ENCODE measurements around the gene ADGRE2. TPM values are rescaled to one million over a fixed set of nuclear protein-coding genes. Genes with fewer than 3 reads are reported as not detected.
A peak's percentile ranks its signal among the peaks of the same experiment; 100 is the strongest.
"Not testable (repeated sequence)": the region's sequence is repeated elsewhere in the genome, so short reads cannot be mapped to it uniquely, and the experiment has no call there.

Gene ADGRE2
- total and polyA plus RNA-seq, 8 donors: 0.35 to 32.0 (median 0.66) TPM

DNA sequence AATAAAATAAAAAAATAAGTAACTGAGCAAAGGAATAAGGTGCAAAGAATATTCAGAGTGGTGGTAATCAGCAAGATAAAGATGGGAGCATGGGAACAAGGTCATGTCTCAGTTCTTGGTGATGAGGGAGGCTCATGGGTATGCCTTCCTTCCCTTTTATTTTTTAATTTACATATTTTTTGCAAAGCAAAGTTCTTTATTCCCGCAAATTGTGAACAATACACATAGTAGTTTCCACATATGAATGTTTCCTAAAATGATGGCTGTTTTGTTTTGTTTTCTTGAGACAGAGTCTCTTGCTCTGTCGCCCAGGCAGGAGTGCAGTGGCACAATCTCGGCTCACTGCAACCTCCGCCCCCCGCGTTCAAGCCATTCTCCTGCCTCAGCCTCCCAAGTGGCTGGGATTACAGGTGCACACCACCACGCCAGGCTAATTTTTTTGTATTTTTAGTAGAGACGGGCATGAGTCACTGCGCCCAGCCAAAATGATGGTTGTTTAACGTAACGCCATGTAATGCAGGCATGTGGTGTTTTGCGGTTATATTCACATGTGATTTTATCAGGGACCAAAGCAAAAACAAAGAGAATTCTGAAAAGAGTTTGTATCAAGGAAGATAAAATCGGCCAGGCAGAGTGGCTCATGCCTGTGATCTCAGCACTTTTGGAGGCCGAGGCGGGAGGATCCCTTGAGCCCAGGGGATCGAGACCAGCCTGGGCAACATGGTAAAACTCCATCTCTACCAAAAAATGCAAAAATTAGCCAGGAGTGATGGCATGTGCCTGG is 4.5 kb upstream of the ADGRE2 start:
- Histone ChIP-seq H3K9me3 (no peaks in the 10 kb centered on the region), H3K27ac (peak overlapping the region in 1 of 2 donors; percentile 85), H3K4me1 (peaks cover 0 to 54% of the 10 kb centered on the region in 2 donors), H3K4me3 (no peak overlapping the region), H3K27me3 (peaks cover 0 to 64% of the 10 kb centered on the region in 2 donors), H3K36me3 (no peaks in the 10 kb centered on the region)
- no peak for ATAC-seq
- TF ChIP-seq CTCF (IDR thresholded peaks at IDR 0.05): no peak
- no peak for DNase-seq
- intact Hi-C loops (cut with DNase I): loop anchor here in 1 of 2 donors (10.0 kb wide), 1 partner anchor 112 kb away; no protein-coding TSS in a partner anchor

DNA sequence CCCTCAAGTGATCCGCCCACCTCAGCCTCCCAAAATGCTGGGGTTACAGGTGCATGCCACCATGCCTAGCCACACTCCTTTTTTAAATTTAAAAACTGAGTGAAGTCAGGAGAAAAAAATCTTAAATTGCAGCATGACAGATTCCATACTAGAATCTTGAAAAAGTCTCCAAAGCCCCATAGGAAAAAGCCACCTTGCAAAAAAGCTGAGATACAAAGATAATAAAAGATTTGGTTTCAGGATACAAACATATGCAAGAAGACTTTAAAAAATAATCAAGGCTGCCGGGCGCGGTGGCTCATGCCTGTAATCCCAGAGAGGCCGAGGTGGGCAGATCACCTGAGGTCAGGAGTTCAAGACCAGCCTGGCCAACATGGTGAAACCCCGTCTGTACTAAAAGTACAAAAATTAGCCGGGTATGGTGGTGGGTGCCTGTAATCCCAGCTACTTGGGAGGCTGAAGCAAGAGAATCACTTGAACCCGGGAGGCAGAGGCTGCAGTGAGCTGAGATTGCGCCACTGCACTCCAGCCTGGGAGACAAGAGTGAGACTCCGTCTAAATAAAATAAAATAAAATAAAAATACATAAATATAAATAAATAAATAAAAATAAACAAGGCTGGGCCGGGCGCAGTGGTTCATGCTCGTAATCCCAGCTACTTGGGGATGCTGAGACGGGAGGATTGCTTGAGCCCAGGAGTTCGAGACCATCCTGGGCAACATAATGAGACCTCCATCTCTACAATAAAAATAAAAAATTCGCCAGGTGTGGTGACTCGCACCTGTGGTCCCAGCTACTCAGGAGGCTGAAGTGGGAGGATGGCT is 3.6 kb upstream of the ADGRE2 start:
- not testable (repeated sequence) for H3K27ac ChIP-seq, H3K4me3 ChIP-seq, DNase-seq, H3K36me3 ChIP-seq, ATAC-seq, H3K9me3 ChIP-seq
- intact Hi-C loops (cut with DNase I): loop anchor here in 1 of 2 donors (10.0 kb wide), 1 partner anchor 113 kb away; no protein-coding TSS in a partner anchor
- Histone ChIP-seq H3K4me1 (peaks cover 0 to 49% of the 10 kb centered on the region in 2 donors), H3K27me3 (peaks cover 0 to 73% of the 10 kb centered on the region in 2 donors)

DNA sequence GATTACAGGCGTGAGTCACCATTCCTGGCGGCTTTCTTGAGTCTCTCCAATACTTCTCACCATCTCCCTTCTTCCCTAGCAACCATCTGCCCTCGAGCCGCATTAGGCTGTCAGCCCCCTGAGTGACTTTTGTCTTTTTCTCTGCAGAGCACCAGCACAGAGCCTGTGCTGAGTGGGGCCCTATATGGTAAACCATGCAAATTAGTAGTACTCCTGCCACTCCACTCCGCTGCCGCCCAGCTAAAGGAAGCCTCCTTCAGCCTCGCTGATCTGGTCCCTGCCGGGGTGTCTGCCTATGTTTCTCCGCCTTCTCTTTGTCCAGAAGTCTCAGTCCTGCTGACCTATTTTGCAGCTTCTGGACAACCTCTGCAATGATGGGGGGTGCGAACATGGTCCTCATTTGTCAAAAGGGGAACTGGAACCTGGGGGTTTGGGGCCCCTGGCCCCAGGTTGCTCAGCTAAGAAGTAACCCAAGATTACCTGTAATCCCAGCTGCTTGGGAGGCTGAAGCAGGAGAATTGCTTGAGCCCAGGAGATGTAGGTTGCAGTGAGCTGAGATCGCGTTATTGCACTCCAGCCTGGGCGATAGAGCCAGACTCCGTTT is 2.4 kb upstream of the ADGRE2 start:
- not testable (repeated sequence) for H3K9me3 ChIP-seq, ATAC-seq, DNase-seq, H3K27ac ChIP-seq, H3K36me3 ChIP-seq, H3K4me3 ChIP-seq
- Histone ChIP-seq H3K27me3 (peaks cover 0 to 77% of the 10 kb centered on the region in 2 donors), H3K4me1 (peaks cover 0 to 38% of the 10 kb centered on the region in 2 donors)
- intact Hi-C loops (cut with DNase I): loop anchor here in 1 of 2 donors (10.0 kb wide), 1 partner anchor 114 kb away; no protein-coding TSS in a partner anchor

- ATAC-seq: no peak
- Histone ChIP-seq H3K4me3 (no peak overlapping the region), H3K36me3 (no peaks in the 10 kb centered on the region), H3K27ac (no peak overlapping the region), H3K27me3 (peaks cover 0 to 86% of the 10 kb centered on the region in 2 donors), H3K4me1 (peaks cover 0 to 35% of the 10 kb centered on the region in 2 donors), H3K9me3 (no peaks in the 10 kb centered on the region)
- no peak for TF ChIP-seq CTCF (IDR thresholded peaks at IDR 0.05)
- no peak for DNase-seq
- intact Hi-C loops (cut with DNase I): no loop called here
These were observed 791 bp upstream of the ADGRE2 start for GRCh38 chr19:14779151-14779550.

GRCh38 chr19:14777645-14778044 is 715 bp downstream of the ADGRE2 start:
- DNase-seq; H3K4me3 ChIP-seq; H3K9me3 ChIP-seq; ATAC-seq; H3K27ac ChIP-seq; intact Hi-C loops (cut with DNase I): not testable (repeated sequence)
- peaks cover 0 to 22% of the 10 kb centered on the region in 2 donors for H3K4me1 ChIP-seq
- H3K27me3 ChIP-seq: peaks cover 0 to 83% of the 10 kb centered on the region in 2 donors
- H3K36me3 ChIP-seq: peaks cover 0 to 11% of the 10 kb centered on the region in 2 donors

DNA sequence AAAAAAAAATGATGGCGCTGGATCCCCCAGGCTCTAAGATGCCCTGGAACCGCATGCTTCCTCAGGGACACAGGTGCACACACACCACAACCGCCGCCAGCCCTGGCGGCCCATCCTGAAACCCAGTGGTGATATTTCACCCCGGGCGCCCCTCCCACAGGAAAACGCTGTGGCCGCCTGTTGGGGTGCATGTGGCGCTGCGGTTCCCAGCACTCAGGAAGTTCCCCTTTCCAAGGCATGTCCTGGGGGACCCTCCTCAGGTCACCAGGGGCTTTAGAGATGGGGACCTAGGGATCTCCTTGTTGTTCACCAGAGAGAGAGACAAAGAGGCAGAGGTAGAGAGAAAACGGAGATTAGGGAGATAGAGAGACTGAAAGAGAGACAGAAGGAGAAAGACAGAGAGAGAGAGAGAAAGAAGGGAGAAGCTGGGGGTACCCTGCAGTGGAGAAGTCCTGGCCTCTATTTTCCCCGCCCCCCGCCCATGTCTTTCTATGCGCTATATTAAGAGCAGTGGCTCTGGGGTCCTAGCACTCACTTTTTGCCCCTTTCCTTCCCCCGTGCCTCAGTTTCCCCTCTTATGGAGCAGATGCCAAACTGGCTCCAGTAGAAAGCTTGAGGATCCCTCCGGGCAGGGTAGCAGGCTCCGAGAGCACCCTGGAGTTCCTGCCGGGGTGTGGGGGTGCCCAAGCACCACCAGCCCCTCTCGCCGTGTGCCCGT is 2.3 kb downstream of the ADGRE2 start:
- no peak for TF ChIP-seq CTCF (IDR thresholded peaks at IDR 0.05)
- peak in 2 of 4 donors; percentile 64 to 93 for DNase-seq
- H3K27ac ChIP-seq: peak overlapping the region in 1 of 2 donors; percentile 83
- peak overlapping the region; percentile 15 to 66 for H3K4me3 ChIP-seq
- peaks cover 0 to 20% of the 10 kb centered on the region in 2 donors for H3K4me1 ChIP-seq
- intact Hi-C loops (cut with DNase I): no loop called here
- peak; percentile 47 for ATAC-seq
- H3K9me3 ChIP-seq: no peaks in the 10 kb centered on the region
- H3K27me3 ChIP-seq: peaks cover 0 to 73% of the 10 kb centered on the region in 2 donors
- H3K36me3 ChIP-seq: peaks cover 0 to 27% of the 10 kb centered on the region in 2 donors

DNA sequence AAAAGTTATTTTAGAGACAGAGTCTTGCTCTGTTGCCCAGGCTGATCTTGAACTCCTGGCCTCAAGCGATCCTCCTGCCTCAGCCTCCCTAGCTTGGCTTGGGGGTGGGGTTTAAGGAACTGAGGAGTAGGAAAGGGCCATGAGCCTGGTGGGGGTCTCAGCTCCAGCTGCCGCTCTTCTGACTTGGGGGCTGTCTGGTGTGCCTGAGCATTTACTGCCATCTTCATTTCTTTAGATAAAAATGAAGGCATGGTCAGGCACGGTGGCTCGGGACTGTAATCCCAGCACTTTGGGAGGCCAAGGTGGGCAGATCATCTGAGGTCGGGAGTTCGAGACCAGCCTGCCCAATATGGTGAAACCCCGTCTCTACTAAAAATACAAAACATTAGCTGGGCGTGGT is 3.0 kb downstream of the ADGRE2 start:
- intact Hi-C loops (cut with DNase I); DNase-seq; H3K9me3 ChIP-seq; ATAC-seq: not testable (repeated sequence)
- H3K36me3 ChIP-seq: peaks cover 0 to 34% of the 10 kb centered on the region in 2 donors
- H3K27ac ChIP-seq: peak overlapping the region in 1 of 2 donors; percentile 83
- H3K4me3 ChIP-seq: peak overlapping the region in 1 of 2 donors; percentile 66
- H3K27me3 ChIP-seq: peaks cover 0 to 67% of the 10 kb centered on the region in 2 donors
- H3K4me1 ChIP-seq: peaks cover 0 to 20% of the 10 kb centered on the region in 2 donors
